Mesenchymal stem cell (in vitro differentiated cells and primary cell): ENCODE results near the gene TINAG.

Experiments
- DNase-seq: peaks from one replicate; pipeline ENCODE4 v3.0.0-alpha.2; 2013
- H2AFZ ChIP-seq: one replicate; pipeline ENCODE4 v1.6.1; 2013; ENCODE audit warnings: low read depth, mild to moderate bottlenecking, control low read depth, inconsistent platforms, low read length, moderate library complexity
- H2AK5ac ChIP-seq: 2 replicates; pipeline ENCODE4 v1.6.1; 2013; ENCODE audit warnings: low read length, moderate library complexity, mild to moderate bottlenecking, inconsistent platforms; ENCODE audit not compliant: severe bottlenecking
- H2BK120ac ChIP-seq: one replicate; pipeline ENCODE4 v1.6.1; 2013; ENCODE audit warnings: low read depth, mild to moderate bottlenecking, inconsistent platforms, low read length, moderate library complexity
- H2BK12ac ChIP-seq, 2 experiments: one replicate each; pipeline ENCODE4 v1.6.1; 2013; ENCODE audit warnings: inconsistent platforms in 2 of 2, low read length in 2 of 2, mild to moderate bottlenecking in 2 of 2, moderate library complexity in 2 of 2, control low read depth in 1 of 2
- H2BK15ac ChIP-seq: one replicate; pipeline ENCODE4 v1.6.1; 2013; ENCODE audit warnings: mild to moderate bottlenecking, low read depth, inconsistent platforms; ENCODE audit not compliant: poor library complexity, severe bottlenecking
- H2BK5ac ChIP-seq: 2 replicates; pipeline ENCODE4 v1.6.1; 2013; ENCODE audit warnings: low read depth, mild to moderate bottlenecking, low read length, control low read depth, inconsistent platforms; ENCODE audit not compliant: poor library complexity, severe bottlenecking
- H3K14ac ChIP-seq, 2 experiments: one replicate each; pipeline ENCODE4 v1.6.1; 2013; ENCODE audit warnings: inconsistent platforms in 2 of 2, low read length in 2 of 2, control low read depth in 1 of 2, mild to moderate bottlenecking in 1 of 2, moderate library complexity in 1 of 2
- H3K18ac ChIP-seq, 2 experiments: one replicate each; pipeline ENCODE4 v1.6.1; 2013; ENCODE audit warnings: inconsistent platforms in 2 of 2, low read length in 2 of 2, control low read depth in 1 of 2, low read depth in 1 of 2, mild to moderate bottlenecking in 1 of 2
- H3K23ac ChIP-seq, 2 experiments: one replicate each; pipeline ENCODE4 v1.6.1; 2013; ENCODE audit warnings: inconsistent platforms in 2 of 2, low read length in 2 of 2, mild to moderate bottlenecking in 2 of 2, moderate library complexity in 2 of 2, control low read depth in 1 of 2
- H3K27ac ChIP-seq: 2 replicates; pipeline ENCODE4 v1.5.1; 2013; ENCODE audit warnings: mild to moderate bottlenecking, moderate library complexity, low read length, control low read depth, inconsistent platforms; ENCODE audit not compliant: poor library complexity, severe bottlenecking
- H3K27me3 ChIP-seq, 2 experiments: 2 replicates each; pipeline versions ENCODE4 v1.6.1 to v1.7.0; 2013; ENCODE audit warnings: low read length in 2 of 2, mild to moderate bottlenecking in 2 of 2, moderate library complexity in 2 of 2, control low read depth in 1 of 2, inconsistent platforms in 1 of 2; ENCODE audit not compliant: control insufficient read depth in 1 of 2, insufficient read depth in 1 of 2
- H3K36me3 ChIP-seq, 2 experiments: 2 replicates each; pipeline versions ENCODE4 v1.6.1 to v1.7.0; 2013; ENCODE audit warnings: low read length in 2 of 2, control low read depth in 1 of 2, inconsistent platforms in 1 of 2, low read depth in 1 of 2, mild to moderate bottlenecking in 1 of 2; ENCODE audit not compliant: insufficient read depth in 2 of 2, control insufficient read depth in 1 of 2
- H3K4ac ChIP-seq, 2 experiments: one replicate each; pipeline ENCODE4 v1.6.1; 2013; ENCODE audit warnings: inconsistent platforms in 2 of 2, low read length in 2 of 2, mild to moderate bottlenecking in 2 of 2, moderate library complexity in 2 of 2, control low read depth in 1 of 2, low read depth in 1 of 2
- H3K4me1 ChIP-seq: 2 replicates; pipeline ENCODE4 v1.6.1; 2013; ENCODE audit warnings: low read depth, low read length, control low read depth; ENCODE audit not compliant: control insufficient read depth, insufficient read depth
- H3K4me2 ChIP-seq: 2 replicates; pipeline ENCODE4 v1.6.1; 2013; ENCODE audit warnings: low read length, mild to moderate bottlenecking, inconsistent platforms; ENCODE audit not compliant: poor library complexity, severe bottlenecking
- H3K4me3 ChIP-seq, 2 experiments: 2 replicates each; pipeline versions ENCODE4 v1.5.1 to v1.7.0; 2013; ENCODE audit warnings: low read length in 2 of 2, mild to moderate bottlenecking in 2 of 2, control low read depth in 1 of 2, low read depth in 1 of 2; ENCODE audit not compliant: insufficient read depth in 1 of 2
- H3K79me1 ChIP-seq: replicated peaks from 2 replicates; pipeline ENCODE4 v1.6.1; 2013; ENCODE audit warnings: mild to moderate bottlenecking, control low read depth, low read length, inconsistent platforms; ENCODE audit not compliant: poor library complexity, severe bottlenecking
- H3K9ac ChIP-seq: 2 replicates; pipeline ENCODE4 v1.7.0; 2013; ENCODE audit warnings: mild to moderate bottlenecking, low read length, moderate library complexity
- H3K9me3 ChIP-seq: 2 replicates; pipeline ENCODE4 v1.7.0; 2013; ENCODE audit warnings: mild to moderate bottlenecking, low read length; ENCODE audit not compliant: control insufficient read depth
- H4K8ac ChIP-seq: one replicate; pipeline ENCODE4 v1.6.1; 2013; ENCODE audit warnings: inconsistent platforms, mild to moderate bottlenecking, low read length, moderate library complexity
- H4K91ac ChIP-seq: one replicate; pipeline ENCODE4 v1.6.1; 2013; ENCODE audit warnings: mild to moderate bottlenecking, low read length, inconsistent platforms
- WGBS: methylation state at CpG from one replicate; pipeline ENCODE4 v1.1.7; 2013; ENCODE audit warnings: mixed read lengths; 5-methylcytosine and 5-hydroxymethylcytosine counted together

The TINAG gene

DNA sequence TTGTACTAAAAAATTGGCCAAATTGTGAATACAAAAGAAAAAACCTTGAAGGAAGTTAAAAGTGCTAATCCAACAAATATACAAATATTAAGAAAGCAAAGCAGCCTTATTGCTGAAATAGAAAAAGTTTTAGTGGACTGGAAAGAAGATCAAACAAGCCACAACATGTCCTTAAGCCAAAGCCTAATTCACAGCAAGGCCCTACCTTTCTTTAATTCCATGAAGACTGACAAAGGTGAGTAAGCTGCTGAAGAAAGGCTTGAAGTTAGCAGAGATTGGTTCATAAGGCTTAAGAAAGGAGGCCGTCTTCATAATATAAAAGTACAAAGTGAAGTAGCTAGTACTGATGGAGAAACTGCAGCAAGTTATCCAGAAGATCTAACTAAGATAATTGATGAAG lies 53.5 kb downstream of the TINAG start:
- no peak overlapping the region for H3K9ac ChIP-seq
- H2BK12ac ChIP-seq = no peak overlapping the region
- WGBS = 100% methylated on average over 1 of the region's 1 CpG
- H2AK5ac ChIP-seq = no peak overlapping the region
- no peak overlapping the region for H3K4ac ChIP-seq
- no peaks in the 10 kb centered on the region for H3K79me1 ChIP-seq
- no peak overlapping the region for H2BK120ac ChIP-seq
- H2BK15ac ChIP-seq = no peak overlapping the region
- no peak overlapping the region for H3K14ac ChIP-seq
- H3K27me3 ChIP-seq = no peaks in the 10 kb centered on the region
- no peak overlapping the region for H3K27ac ChIP-seq
- no peak overlapping the region for H4K8ac ChIP-seq
- no peaks in the 10 kb centered on the region for H3K36me3 ChIP-seq
- no peak overlapping the region for H3K4me3 ChIP-seq
- H3K18ac ChIP-seq = no peak overlapping the region
- DNase-seq = no peak
- H3K4me1 ChIP-seq = no peaks in the 10 kb centered on the region
- no peak overlapping the region for H2AFZ ChIP-seq
- H3K4me2 ChIP-seq = no peak overlapping the region
- no peak overlapping the region for H2BK5ac ChIP-seq
- H3K9me3 ChIP-seq = no peaks in the 10 kb centered on the region
- no peak overlapping the region for H3K23ac ChIP-seq
- no peak overlapping the region for H4K91ac ChIP-seq

DNA sequence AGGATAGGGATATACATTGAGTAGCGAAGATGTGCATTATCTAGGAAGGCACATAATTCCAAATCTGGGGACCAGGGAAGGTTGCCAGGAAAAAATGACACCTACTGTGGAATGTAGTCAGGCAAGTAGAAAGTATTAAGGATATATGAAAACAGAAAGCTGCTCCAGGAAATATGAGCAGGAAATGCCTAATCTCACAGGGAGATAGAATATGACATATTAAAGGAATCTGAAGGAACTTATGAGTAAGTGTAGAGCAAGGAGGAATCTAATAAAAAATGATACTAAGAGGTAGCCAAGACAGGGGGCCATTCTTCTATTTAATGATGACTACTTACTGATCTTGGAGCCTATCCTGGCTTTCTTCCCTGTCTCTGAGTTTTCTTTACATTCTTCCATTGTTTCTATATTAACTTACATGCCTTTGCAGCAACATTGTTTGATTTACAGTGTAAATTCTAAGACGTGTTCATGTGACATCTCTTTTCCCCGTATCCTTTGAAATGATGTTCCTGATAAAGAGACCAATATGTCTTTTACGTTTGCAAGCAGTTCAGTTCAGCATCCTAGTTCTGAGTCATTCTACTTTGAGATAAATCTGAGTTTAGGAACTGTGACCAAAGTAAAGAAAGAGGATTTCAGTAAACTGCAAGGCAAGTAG lies 58.6 kb downstream of the TINAG start:
- Histone ChIP-seq H3K9ac (no peak overlapping the region), H3K4me1 (no peaks in the 10 kb centered on the region), H3K27me3 (no peaks in the 10 kb centered on the region), H2BK12ac (no peak overlapping the region), H3K4ac (no peak overlapping the region), H2BK120ac (no peak overlapping the region), H3K4me2 (no peak overlapping the region), H3K36me3 (no peaks in the 10 kb centered on the region), H3K18ac (no peak overlapping the region), H4K8ac (no peak overlapping the region), H3K23ac (no peak overlapping the region), H3K4me3 (no peak overlapping the region), H2AFZ (no peak overlapping the region), H2AK5ac (no peak overlapping the region), H3K14ac (no peak overlapping the region), H3K27ac (peak overlapping the region; percentile 20), H2BK5ac (no peak overlapping the region), H3K9me3 (no peaks in the 10 kb centered on the region), H3K79me1 (no peaks in the 10 kb centered on the region), H2BK15ac (no peak overlapping the region), H4K91ac (no peak overlapping the region)
- DNase-seq = no peak
- 84% methylated on average over 4 of the region's 4 CpGs for WGBS

DNA sequence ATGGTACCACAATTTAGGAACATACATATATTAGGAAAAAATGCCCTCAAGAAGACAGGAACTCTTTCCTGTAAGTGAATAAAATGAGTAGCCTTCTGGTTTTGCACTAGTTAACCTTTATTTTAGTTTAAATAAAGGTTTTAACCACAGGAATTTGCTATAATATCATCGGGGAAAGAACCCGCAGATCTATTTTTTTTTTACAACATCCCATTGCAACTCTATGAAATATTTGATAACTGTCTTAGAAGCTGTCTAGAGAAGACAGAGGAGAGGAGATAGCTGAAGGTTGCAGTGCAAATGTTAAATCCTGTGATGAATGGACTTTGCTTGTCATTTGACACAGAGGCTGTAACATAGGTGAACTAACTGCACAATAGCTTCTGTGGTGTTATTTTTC lies 69.5 kb downstream of the TINAG start:
- Histone ChIP-seq H3K14ac (no peak overlapping the region), H4K8ac (no peak overlapping the region), H3K4me2 (no peak overlapping the region), H2BK5ac (no peak overlapping the region), H3K9me3 (no peaks in the 10 kb centered on the region), H3K4ac (no peak overlapping the region), H3K4me3 (no peak overlapping the region), H2AK5ac (no peak overlapping the region), H3K18ac (no peak overlapping the region), H2BK15ac (no peak overlapping the region), H3K27ac (no peak overlapping the region), H3K27me3 (no peaks in the 10 kb centered on the region), H2AFZ (no peak overlapping the region), H3K79me1 (no peaks in the 10 kb centered on the region), H4K91ac (no peak overlapping the region), H2BK12ac (no peak overlapping the region), H3K23ac (no peak overlapping the region), H3K9ac (no peak overlapping the region), H2BK120ac (no peak overlapping the region), H3K36me3 (no peaks in the 10 kb centered on the region), H3K4me1 (peaks cover 3% of the 10 kb centered on the region)
- no CpG with 5 or more reads among the region's 2 CpGs for WGBS
- no peak for DNase-seq

DNA sequence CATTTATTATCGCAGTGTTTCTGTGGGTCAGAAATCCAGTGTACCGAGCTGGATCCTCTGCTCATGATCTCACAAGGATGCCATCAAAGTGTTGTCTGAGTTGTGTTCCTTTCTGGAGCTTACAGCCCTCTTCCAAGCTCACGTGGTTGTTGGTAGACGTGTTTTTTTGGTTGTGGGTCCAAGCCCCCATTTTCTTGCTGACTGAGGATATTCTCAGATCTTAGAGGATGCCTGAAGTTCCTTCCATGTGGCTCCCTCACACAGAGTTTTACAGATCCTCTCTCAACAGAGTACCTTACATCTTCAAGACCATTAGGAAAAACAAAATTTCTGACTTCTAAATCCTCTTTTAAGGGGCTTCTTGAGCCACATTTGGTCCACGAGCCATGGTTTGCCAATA lies 78.1 kb downstream of the TINAG start:
- Histone ChIP-seq H2BK12ac (no peak overlapping the region), H4K8ac (no peak overlapping the region), H3K18ac (no peak overlapping the region), H2BK5ac (no peak overlapping the region), H3K14ac (no peak overlapping the region), H3K9me3 (no peaks in the 10 kb centered on the region), H3K27ac (no peak overlapping the region), H2AFZ (no peak overlapping the region), H3K79me1 (no peaks in the 10 kb centered on the region), H3K9ac (no peak overlapping the region), H2AK5ac (no peak overlapping the region), H2BK120ac (no peak overlapping the region), H3K4ac (no peak overlapping the region), H3K4me1 (no peaks in the 10 kb centered on the region), H3K27me3 (no peaks in the 10 kb centered on the region), H3K23ac (no peak overlapping the region), H4K91ac (no peak overlapping the region), H3K4me3 (no peak overlapping the region), H2BK15ac (no peak overlapping the region), H3K4me2 (no peak overlapping the region), H3K36me3 (no peaks in the 10 kb centered on the region)
- no peak for DNase-seq
- WGBS = 90% methylated on average over 5 of the region's 5 CpGs
